ENCODE data around the gene SYCP1. TPM values are rescaled to one million over a fixed set of nuclear protein-coding genes. Genes with fewer than 3 reads are reported as not detected.

The SYCP1 gene
- total and polyA plus RNA-seq, 2 of the 13 experiments (the other 11 are each of a cell fraction or from before 2014, with no cell fraction given): not detected

GRCh38 chr1:114832057-114832456, 22.6 kb upstream of the SYCP1 start:
- peaks cover 0 to 2% of the 10 kb centered on the region in 2 experiments; a peak in 2 of 5 replicates for H3K27me3 ChIP-seq (ENCODE audit: control insufficient read depth in 1 of 2, insufficient read depth in 2 of 2, low read length in 2 of 2)
- no peaks in the 10 kb centered on the region for H3K9me3 ChIP-seq (ENCODE audit: low read length)
- in situ Hi-C loops (cut with HindIII; ENCODE audit: extremely low pct_ligation_motif_present, low pct_unique_long_range_greater_than_20kb): no loop called here
- intact Hi-C loops (cut with micrococcal nuclease; ENCODE audit: unreplicated experiment): no loop called here
- FAIRE-seq (no peak), DNase-seq (ENCODE audit: low spot score) (no peak), ATAC-seq (no peak)
- ChIA-PET CTCF (ENCODE audit: low intra/inter-chr PET ratio, low total read pairs) (no interaction called here), POLR2A (no interaction called here)
- no peak overlapping the region for H3K27ac ChIP-seq (ENCODE audit: extremely low read length, insufficient read depth, low read length)
- no TSS peak for BruUV-seq (replicated peaks)
- H3K4me1 ChIP-seq (ENCODE audit: insufficient read depth, low read length): no peaks in the 10 kb centered on the region
- no peaks in the 10 kb centered on the region for H3K36me3 ChIP-seq (replicated peaks in 1 of 2; ENCODE audit: control insufficient read depth in 1 of 2, insufficient read depth in 2 of 2, low read length in 2 of 2)
- no peak overlapping the region for H3K9ac ChIP-seq (ENCODE audit: insufficient read depth, low read depth, low read length)
- no peak overlapping the region for H2AFZ ChIP-seq (ENCODE audit: low read length)
- TF ChIP-seq MTA3 (CRISPR knock-in tag; IDR thresholded peaks at IDR 0.05): no peak
- no peak for TF ChIP-seq ZMAT3 (CRISPR knock-in tag; conservative IDR thresholded peaks at IDR 0.05)
- no peak for TF ChIP-seq ZNF572 (CRISPR knock-in tag; IDR thresholded peaks at IDR 0.05)
- no peak for TF ChIP-seq GZF1 (CRISPR knock-in tag; IDR thresholded peaks at IDR 0.05)
- TF ChIP-seq NFRKB (IDR thresholded peaks at IDR 0.05): no peak
- no peak for TF ChIP-seq ZNF788 (CRISPR knock-in tag; IDR thresholded peaks at IDR 0.05; ENCODE audit: borderline replicate concordance)
- no peak for TF ChIP-seq NFE2L2 (IDR thresholded peaks at IDR 0.05; ENCODE audit: low read length)
- TF ChIP-seq HOMEZ (CRISPR knock-in tag; IDR thresholded peaks at IDR 0.05; ENCODE audit: low read depth): no peak
- TF ChIP-seq U2AF1 (optimal IDR thresholded peaks at IDR 0.05; ENCODE audit: low read depth, low read length): no peak
- TF ChIP-seq KDM2A (CRISPR knock-in tag; IDR thresholded peaks at IDR 0.05; ENCODE audit: borderline replicate concordance, low read depth): no peak
- no peak for TF ChIP-seq ZBTB43 (CRISPR knock-in tag; conservative IDR thresholded peaks at IDR 0.05)
- no peak for TF ChIP-seq GMEB2 (CRISPR knock-in tag; IDR thresholded peaks at IDR 0.05; ENCODE audit: low read depth)
- no peak for TF ChIP-seq SRSF4 (IDR thresholded peaks at IDR 0.05; ENCODE audit: low read depth, low read length, poor library complexity, severe bottlenecking)
- H3K79me2 ChIP-seq (ENCODE audit: insufficient read depth, low read length): no peaks in the 10 kb centered on the region
- H4K20me1 ChIP-seq (ENCODE audit: insufficient read depth, low read length): no peaks in the 10 kb centered on the region
- no peak overlapping the region for H3K4me3 ChIP-seq (replicated peaks in 1 of 3; ENCODE audit: insufficient read depth in 1 of 3, low read depth in 2 of 3, low read length in 3 of 3)
- no peak overlapping the region for H3K4me2 ChIP-seq (ENCODE audit: low read depth, low read length)
- WGBS (ENCODE audit: low lambda C conversion rate): 43% methylated on average over 4 of the region's 4 CpGs
